HG03442 (cell line): ENCODE data around the gene SERP2.
"Not testable (repeated sequence)": the region's sequence is repeated elsewhere in the genome, so short reads cannot be mapped to it uniquely, and the experiment has no call there.

ENCODE experiments used
- ATAC-seq: cut with Tn5 transposase; IDR thresholded peaks from one replicate; pipeline ENCODE4 v1.9.1; 2021; ENCODE audit warnings: mild to moderate bottlenecking, moderate library complexity; ENCODE audit not compliant: unreplicated experiment

Gene SERP2

GRCh38 chr13:44373601-44374347 lies at the start of gene SERP2:
Gene SERP2 (plus strand): TSS chr13:44373824. CDS start chr13:44374026, 202 bp downstream.
- no peak for ATAC-seq

- ATAC-seq, result no peak
These were observed 46.7 kb upstream of the SERP2 start for GRCh38 chr13:44326961-44327360.

GRCh38 chr13:44329041-44329440 lies 44.6 kb upstream of the SERP2 start:
- ATAC-seq, result not testable (repeated sequence)

- no peak for ATAC-seq
These were observed 43.6 kb upstream of the SERP2 start for GRCh38 chr13:44329909-44330545.

- no peak for ATAC-seq
These were observed 42.2 kb upstream of the SERP2 start for GRCh38 chr13:44331446-44331845.

GRCh38 chr13:44331912-44332851 lies 41.4 kb upstream of the SERP2 start:
- ATAC-seq, result no peak

- ATAC-seq, result no peak
These were observed 39.5 kb upstream of the SERP2 start for GRCh38 chr13:44333950-44334655.

GRCh38 chr13:44334751-44335150 lies 38.9 kb upstream of the SERP2 start:
- ATAC-seq, result no peak

GRCh38 chr13:44336934-44337333 lies 36.7 kb upstream of the SERP2 start:
- no peak for ATAC-seq

GRCh38 chr13:44337581-44337980 lies 36.0 kb upstream of the SERP2 start:
- no peak for ATAC-seq

- ATAC-seq, result no peak
These were observed 33.1 kb upstream of the SERP2 start for GRCh38 chr13:44340508-44340907.

GRCh38 chr13:44342741-44343140 lies 30.9 kb upstream of the SERP2 start:
- no peak for ATAC-seq

GRCh38 chr13:44346534-44346933 lies 27.1 kb upstream of the SERP2 start:
- ATAC-seq, result no peak

- no peak for ATAC-seq
These were observed 26.3 kb upstream of the SERP2 start for GRCh38 chr13:44347301-44347700.

GRCh38 chr13:44347949-44348348 lies 25.7 kb upstream of the SERP2 start:
- no peak for ATAC-seq

GRCh38 chr13:44350775-44351504 lies 22.7 kb upstream of the SERP2 start:
- no peak for ATAC-seq

- ATAC-seq, result no peak
These were observed 22.1 kb upstream of the SERP2 start for GRCh38 chr13:44351505-44351854.

- no peak for ATAC-seq
These were observed 21.4 kb upstream of the SERP2 start for GRCh38 chr13:44352202-44352601.

GRCh38 chr13:44352671-44353070 lies 21.0 kb upstream of the SERP2 start:
- no peak for ATAC-seq

- no peak for ATAC-seq
These were observed 19.3 kb upstream of the SERP2 start for GRCh38 chr13:44354331-44354730.
